Transverse colon (tissue), 4 donors: ENCODE measurements around the gene POLDIP3. TPM values are rescaled to one million over a fixed set of nuclear protein-coding genes. Genes with fewer than 3 reads are reported as not detected.

ENCODE experiments used
- DNase-seq: peaks from one replicate; pipeline ENCODE4 v3.0.0-alpha.2; 2019
- H3K27ac ChIP-seq, 4 donors: fragments of 200-600 bp; sonication (generic); 2 replicates each; pipeline ENCODE4 v1.5.1; 2016 to 2018; ENCODE audit warnings: inconsistent platforms in 4 of 4
- H3K27me3 ChIP-seq: fragments of 200-600 bp; sonication (generic); 2 replicates; pipeline ENCODE4 v1.5.1; 2017; ENCODE audit warnings: inconsistent platforms
- H3K36me3 ChIP-seq, 4 donors: fragments of 200-600 bp; sonication (generic); 2 replicates each; pipeline ENCODE4 v1.5.1; 2017 to 2019; ENCODE audit warnings: inconsistent platforms in 4 of 4
- H3K4me1 ChIP-seq, 4 donors: fragments of 200-600 bp; sonication (generic); 2 replicates each; pipeline ENCODE4 v1.5.1; 2017 to 2020; ENCODE audit warnings: inconsistent platforms in 4 of 4
- H3K4me3 ChIP-seq, 4 donors: fragments of 200-600 bp; sonication (generic); 1 replicate in 1 of 4; 2 replicates in 3 of 4; pipeline versions ENCODE4 v1.5.1 to v1.6.1; 2017 to 2019; ENCODE audit warnings: inconsistent platforms in 4 of 4
- H3K9me3 ChIP-seq, 2 donors: fragments of 200-600 bp; sonication (generic); 2 replicates each; pipeline ENCODE4 v1.5.1; 2017 to 2019; ENCODE audit warnings: inconsistent platforms in 2 of 2
- EP300 ChIP-seq: sonication (generic); formaldehyde crosslinking; IDR thresholded peaks from one replicate; pipeline ENCODE4 v1.6.1; 2017; ENCODE audit warnings: antibody characterized with exemption, low read depth
- POLR2A ChIP-seq: fragments of 450-650 bp; IDR thresholded peaks from one replicate; pipeline ENCODE4 v1.6.1; 2016; ENCODE audit warnings: antibody characterized with exemption, mild to moderate bottlenecking, moderate library complexity
- POLR2AphosphoS5 ChIP-seq, 3 donors: sonication (generic); formaldehyde crosslinking; IDR thresholded peaks; one replicate each; pipeline ENCODE4 v1.6.1; 2016; ENCODE audit warnings: antibody characterized with exemption in 3 of 3
- WGBS, 2 donors: methylation state at CpG; one replicate each; pipeline ENCODE4 v1.1.5; 2018; ENCODE audit warnings: low coverage in 1 of 2; 5-methylcytosine and 5-hydroxymethylcytosine counted together
- in situ Hi-C, 4 donors: fragments of 200-750 bp; cut with MboI; loops; one replicate each; pipeline versions ENCODE4 v1.15.0 to v1.15.1; 2017; ENCODE audit warnings: low sequenced_read_pairs in 3 of 4, low pct_ligation_motif_present in 1 of 4, low pct_unique_long_range_greater_than_20kb in 1 of 4
- intact Hi-C: fragments of 100-400 bp; cut with DNase I; formaldehyde crosslinking; loops from one replicate; pipeline ENCODE4 v1.15.1; 2023; ENCODE audit warnings: low total_unique reads
- total RNA-seq, 4 donors: library from RNA; depleted of rRNA; stranded (reverse); fragments of >200 nt; gene quantifications; one replicate each; pipeline ENCODE4 v1.1.0, GENCODE V29; 2016
- TF ChIP-seq, protein P1 (sequence below), 5 experiments: fragments of 200-600 bp in 3 of 5; fragments of 450-650 bp in 2 of 5; sonication (generic) in 3 of 5; IDR thresholded peaks; 1 replicate in 2 of 5; 2 replicates in 3 of 5; pipeline ENCODE4 v1.5.1; 2016 to 2017; ENCODE audit warnings: antibody characterized with exemption in 5 of 5, inconsistent platforms in 3 of 5, mild to moderate bottlenecking in 2 of 5, moderate library complexity in 1 of 5

POLDIP3 gene
- total RNA-seq, 4 donors from 2014 or later, result 36.5 to 69.5 (median 45.2) TPM

DNA sequence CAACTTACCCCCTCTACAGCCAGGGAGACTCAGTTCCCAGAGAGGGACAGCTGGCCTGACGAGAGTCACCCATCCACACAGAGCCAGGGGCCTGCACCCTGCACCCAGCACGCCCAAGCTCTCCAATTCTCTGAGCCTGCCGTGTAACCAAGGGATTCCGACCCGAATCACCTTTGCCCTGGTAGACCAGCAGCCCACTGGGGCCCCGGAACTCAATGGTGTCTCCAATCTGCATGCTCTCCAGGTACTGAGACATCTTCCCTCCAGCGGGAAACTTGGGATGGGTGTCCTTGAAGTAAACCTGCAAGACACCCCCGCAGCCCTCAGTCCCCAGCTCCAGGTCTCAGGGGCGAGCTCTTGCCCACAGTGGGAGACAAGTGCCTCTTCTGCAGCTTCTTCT lies 13.3 kb upstream of the POLDIP3 start:
- in situ Hi-C loops (no loop called here), intact Hi-C loops (no loop called here)
- Histone ChIP-seq H3K4me1 (peaks cover 4 to 16% (median 11%) of the 10 kb centered on the region in 4 donors), H3K27ac (no peak overlapping the region), H3K4me3 (no peak overlapping the region), H3K27me3 (no peaks in the 10 kb centered on the region), H3K9me3 (no peaks in the 10 kb centered on the region), H3K36me3 (peaks cover 0 to 63% (median 12%) of the 10 kb centered on the region in 4 donors)
- no peak for DNase-seq
- 100% methylated on average over 9 of the region's 9 CpGs; no CpG with 5 or more reads in 1 of the 2 donors for WGBS, 2 donors
- TF ChIP-seq, protein P1, sequence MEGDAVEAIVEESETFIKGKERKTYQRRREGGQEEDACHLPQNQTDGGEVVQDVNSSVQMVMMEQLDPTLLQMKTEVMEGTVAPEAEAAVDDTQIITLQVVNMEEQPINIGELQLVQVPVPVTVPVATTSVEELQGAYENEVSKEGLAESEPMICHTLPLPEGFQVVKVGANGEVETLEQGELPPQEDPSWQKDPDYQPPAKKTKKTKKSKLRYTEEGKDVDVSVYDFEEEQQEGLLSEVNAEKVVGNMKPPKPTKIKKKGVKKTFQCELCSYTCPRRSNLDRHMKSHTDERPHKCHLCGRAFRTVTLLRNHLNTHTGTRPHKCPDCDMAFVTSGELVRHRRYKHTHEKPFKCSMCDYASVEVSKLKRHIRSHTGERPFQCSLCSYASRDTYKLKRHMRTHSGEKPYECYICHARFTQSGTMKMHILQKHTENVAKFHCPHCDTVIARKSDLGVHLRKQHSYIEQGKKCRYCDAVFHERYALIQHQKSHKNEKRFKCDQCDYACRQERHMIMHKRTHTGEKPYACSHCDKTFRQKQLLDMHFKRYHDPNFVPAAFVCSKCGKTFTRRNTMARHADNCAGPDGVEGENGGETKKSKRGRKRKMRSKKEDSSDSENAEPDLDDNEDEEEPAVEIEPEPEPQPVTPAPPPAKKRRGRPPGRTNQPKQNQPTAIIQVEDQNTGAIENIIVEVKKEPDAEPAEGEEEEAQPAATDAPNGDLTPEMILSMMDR (IDR thresholded peaks at IDR 0.05), result no peak
- TF ChIP-seq POLR2A (no peak), POLR2AphosphoS5 (IDR thresholded peaks at IDR 0.05) (no peak), EP300 (no peak)

DNA sequence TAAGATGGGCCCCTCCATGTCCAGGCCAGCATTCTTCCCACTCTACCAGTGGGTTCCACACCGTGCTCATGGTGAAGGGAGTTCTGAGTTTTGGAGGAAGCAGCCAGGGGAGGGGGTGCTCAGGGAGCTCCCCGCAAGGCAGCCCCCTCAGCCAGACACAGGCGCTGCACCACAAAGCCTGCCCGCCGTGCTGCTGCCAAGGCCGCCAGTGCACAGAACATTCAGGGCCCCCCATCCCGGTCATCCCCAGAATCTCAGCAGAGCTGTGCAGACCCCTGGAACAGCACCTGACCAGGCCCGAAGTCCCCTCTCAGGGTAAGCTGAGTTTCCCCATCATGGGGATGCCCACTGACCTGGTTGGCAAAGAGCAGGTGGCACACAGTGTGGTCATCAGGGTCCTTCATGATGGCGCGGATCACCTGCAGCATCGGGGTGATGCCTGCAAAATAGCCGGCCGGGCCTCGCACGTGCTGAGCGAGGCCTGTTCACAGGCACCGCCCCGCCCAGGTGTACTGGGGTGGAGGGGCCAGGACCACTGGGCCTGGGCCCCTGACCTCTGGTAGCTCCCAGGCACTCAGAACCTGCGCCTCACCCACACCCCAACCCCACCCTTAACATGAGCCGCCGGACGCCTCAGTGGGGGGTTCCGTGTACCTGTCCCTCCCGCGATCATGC lies 12.4 kb upstream of the POLDIP3 start:
- in situ Hi-C loops, result no loop called here
- no peak for TF ChIP-seq POLR2A
- TF ChIP-seq, protein P1 (IDR thresholded peaks at IDR 0.05), result no peak
- TF ChIP-seq POLR2AphosphoS5 (IDR thresholded peaks at IDR 0.05), result no peak
- TF ChIP-seq EP300, result no peak
- Histone ChIP-seq H3K4me3 (no peak overlapping the region), H3K4me1 (peaks cover 11 to 23% (median 19%) of the 10 kb centered on the region in 4 donors), H3K9me3 (no peaks in the 10 kb centered on the region), H3K27ac (no peak overlapping the region), H3K27me3 (no peaks in the 10 kb centered on the region), H3K36me3 (peaks cover 0 to 57% (median 10%) of the 10 kb centered on the region in 4 donors)
- WGBS, 2 donors, result 91% methylated on average over 21 of the region's 25 CpGs; no CpG with 5 or more reads in 1 of the 2 donors
- intact Hi-C loops, result no loop called here
- no peak for DNase-seq

DNA sequence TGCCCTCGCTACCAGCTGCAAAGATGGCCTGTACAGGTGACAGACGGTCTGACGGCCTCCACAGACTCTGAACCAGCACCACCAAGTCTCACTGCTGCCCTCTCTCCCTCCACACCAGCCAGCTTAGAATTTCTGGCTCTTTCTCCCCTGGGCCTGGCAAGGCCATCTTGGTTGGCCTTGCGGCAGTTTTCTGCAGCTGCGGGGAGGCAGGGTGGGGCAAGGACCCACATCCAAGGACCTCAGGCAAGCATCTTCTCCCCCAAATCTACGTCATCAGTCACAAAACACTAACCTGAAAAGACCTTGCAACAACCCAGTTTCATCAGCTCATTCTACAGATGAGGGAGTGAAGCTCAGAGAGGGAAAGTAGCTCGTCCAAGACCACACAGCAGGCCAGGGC lies 11.7 kb upstream of the POLDIP3 start:
- Histone ChIP-seq H3K36me3 (peaks cover 0 to 53% (median 10%) of the 10 kb centered on the region in 4 donors), H3K4me3 (no peak overlapping the region), H3K4me1 (peaks cover 18 to 28% (median 24%) of the 10 kb centered on the region in 4 donors), H3K27me3 (no peaks in the 10 kb centered on the region), H3K9me3 (no peaks in the 10 kb centered on the region), H3K27ac (no peak overlapping the region)
- intact Hi-C loops (no loop called here), in situ Hi-C loops (no loop called here)
- DNase-seq, result no peak
- WGBS, 2 donors, result 93% methylated on average over 7 of the region's 7 CpGs; no CpG with 5 or more reads in 1 of the 2 donors
- TF ChIP-seq POLR2AphosphoS5 (IDR thresholded peaks at IDR 0.05) (no peak), POLR2A (no peak), EP300 (no peak)
- TF ChIP-seq, protein P1 (IDR thresholded peaks at IDR 0.05), result no peak

DNA sequence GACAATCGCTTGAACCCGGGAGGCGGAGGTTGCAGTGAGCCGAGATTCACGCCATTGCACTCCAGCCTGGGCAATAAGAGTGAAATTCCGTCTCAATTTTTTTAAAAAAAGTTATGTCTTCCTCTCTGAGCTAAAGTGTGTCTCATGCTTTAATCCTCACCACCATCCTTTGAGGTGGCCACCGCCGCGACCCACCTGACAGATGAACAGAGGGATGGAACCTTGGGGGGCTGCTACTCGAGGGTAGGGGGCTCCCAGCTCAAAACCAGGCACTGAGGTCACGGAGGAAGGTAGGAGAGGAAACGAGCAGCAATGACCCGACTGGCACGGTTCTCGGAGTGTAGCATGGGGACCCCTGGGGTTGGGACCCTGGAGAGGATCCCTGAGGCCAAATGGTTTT lies 10.7 kb upstream of the POLDIP3 start:
- H3K27me3 ChIP-seq, result no peaks in the 10 kb centered on the region
- H3K9me3 ChIP-seq, result no peaks in the 10 kb centered on the region
- no peak overlapping the region for H3K27ac ChIP-seq
- no peak overlapping the region for H3K4me3 ChIP-seq
- in situ Hi-C loops (no loop called here), intact Hi-C loops (no loop called here)
- TF ChIP-seq POLR2A, result no peak
- TF ChIP-seq, protein P1 (IDR thresholded peaks at IDR 0.05), result no peak
- TF ChIP-seq POLR2AphosphoS5 (IDR thresholded peaks at IDR 0.05), result no peak
- TF ChIP-seq EP300, result no peak
- WGBS, 2 donors, result 81 to 88% methylated on average over 6 to 15 of the region's 15 CpGs
- no peak for DNase-seq
- H3K36me3 ChIP-seq, result peaks cover 0 to 44% (median 10%) of the 10 kb centered on the region in 4 donors
- H3K4me1 ChIP-seq, result peaks cover 27 to 33% (median 30%) of the 10 kb centered on the region in 4 donors
